ENCODE measurements around the gene SSBP3.

SSBP3 gene

DNA sequence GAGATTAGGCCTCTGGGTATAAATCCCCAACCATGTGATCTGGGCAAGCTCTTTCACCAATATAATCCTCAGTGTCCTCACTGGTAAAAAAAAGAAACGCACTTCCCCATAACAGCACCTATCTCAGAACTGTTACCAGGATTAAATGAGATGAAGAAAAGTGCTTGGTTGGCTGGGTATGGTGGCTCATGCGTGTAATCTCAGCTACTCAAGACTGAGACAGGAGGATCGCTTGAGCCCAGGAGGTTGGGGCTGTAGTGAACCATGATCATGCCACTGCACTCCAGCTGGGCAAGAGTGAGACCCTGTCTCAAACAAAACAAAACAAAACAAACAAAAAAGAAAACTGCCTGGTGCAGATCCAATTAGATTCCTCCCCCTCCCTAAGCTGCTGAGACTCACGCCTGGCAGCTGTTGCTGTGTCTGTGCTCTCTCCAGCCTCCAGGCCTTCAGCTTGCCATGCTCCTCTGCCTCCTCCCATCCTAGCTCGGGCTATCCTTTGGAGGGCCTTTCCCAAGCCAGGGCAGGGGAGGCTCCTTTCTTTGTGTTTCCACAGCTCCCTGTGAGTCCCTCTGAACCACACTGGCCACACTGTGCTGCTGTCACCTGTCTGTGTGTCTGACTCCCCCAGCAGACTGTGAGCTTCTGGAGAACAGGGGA, 225.4 kb downstream of the SSBP3 start:
- no peak for DNase-seq (ENCODE audit: low read depth in 2 of 2)

DNA sequence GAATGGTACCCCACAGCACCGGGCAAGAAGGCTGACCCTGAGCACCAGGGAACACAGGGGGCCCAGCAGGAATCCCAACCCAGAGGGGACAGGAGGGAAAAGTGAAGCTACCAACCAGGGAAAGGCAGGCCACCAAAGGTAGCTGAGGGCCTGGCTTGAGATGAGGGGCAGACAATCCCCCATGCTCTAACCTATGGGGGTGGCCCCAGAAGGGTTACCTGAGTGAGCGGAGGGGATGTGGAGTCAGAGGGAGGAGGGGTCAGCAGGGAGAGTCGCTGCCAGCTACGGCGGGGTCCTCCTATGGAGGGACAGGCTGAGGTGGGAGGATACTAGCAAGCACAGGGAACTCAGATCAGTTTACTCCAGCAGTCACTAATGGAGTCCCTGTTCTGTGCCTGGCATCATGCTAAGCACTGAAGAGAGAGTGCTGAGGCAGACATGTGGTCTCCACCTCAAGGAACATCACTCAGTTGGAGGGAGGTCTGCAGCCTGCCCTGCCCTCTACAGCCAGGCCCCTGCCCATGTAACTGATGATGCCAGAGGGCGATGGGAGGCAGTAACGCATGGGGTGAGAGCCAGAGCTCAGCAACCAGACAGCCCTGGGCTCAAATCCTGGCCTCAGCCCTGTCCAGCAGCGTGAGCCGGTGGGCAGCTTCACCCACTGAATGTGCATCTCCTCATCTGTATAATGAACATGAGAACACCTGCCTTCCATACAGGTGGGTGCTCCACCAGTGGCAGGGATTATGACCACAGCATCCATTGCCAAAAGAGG, 227.7 kb downstream of the SSBP3 start:
- DNase-seq (ENCODE audit: low read depth in 2 of 2), result no peak

DNA sequence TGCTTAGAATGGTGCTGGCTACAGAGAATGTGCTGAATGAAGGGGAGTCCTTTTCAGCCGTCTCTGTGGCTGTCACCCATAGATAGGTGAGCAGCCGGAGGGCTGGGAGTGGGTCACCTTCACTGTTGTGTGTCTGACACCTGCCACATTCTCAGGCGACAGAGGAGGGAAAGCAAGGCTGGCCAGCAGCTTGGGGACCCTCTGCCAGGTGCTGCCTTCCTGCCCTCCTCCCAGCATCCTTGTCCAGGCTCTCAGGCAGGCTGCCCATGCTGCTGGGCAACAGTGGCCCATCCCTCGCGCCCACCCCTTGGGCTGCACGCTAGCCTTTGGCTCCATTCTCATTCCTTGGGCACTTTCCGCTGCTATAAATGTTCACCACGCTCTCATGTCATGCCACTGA, 228.5 kb downstream of the SSBP3 start:
- DNase-seq (ENCODE audit: low read depth in 2 of 2), result no peak

DNA sequence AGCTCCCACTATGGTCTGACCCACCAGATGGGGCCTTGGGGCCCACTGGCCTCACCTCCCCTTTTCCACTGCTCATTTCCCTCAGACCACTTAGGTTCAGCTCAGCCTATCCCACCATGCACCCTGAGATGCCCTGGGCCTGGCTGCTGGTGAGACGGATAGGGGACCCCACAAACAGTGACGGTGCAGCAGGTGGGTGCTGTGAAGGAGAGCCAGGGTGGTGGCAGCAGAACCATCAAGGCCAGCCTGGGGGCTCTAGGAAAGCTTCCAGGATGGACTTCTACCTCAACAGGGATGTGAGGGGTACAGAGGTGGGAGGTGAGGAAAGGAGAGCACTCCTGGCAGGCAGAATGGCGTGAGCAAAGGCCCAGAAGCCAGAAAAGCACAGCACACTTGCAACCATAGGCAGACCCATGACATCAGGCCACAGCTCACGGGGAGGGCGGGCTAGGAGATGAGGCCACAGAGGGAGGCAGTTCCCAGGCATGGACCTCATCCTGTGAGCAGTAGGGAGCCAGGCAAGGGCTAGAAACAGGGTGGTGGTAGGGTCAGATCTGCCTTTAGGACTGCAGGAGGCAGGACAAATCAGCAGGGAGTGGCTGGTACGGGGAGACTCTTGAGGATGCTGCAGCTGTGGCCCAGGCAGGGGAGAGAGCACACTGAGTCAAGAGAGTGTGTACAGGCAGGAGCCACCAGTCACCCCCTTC, 229.4 kb downstream of the SSBP3 start:
- no peak for DNase-seq (ENCODE audit: low read depth in 2 of 2)
